Measurements from ENCODE around the gene TRIM25. TPM values are rescaled to one million over a fixed set of nuclear protein-coding genes. Genes with fewer than 3 reads are reported as not detected.

Gene TRIM25
- total and polyA plus RNA-seq, 2 donors (not counting 1 experiment from before 2014, with no cell fraction given), result 53.3 to 53.9 TPM

GRCh38 chr17:56926270-56926669 lies 12.4 kb upstream of the TRIM25 start:
- no peak overlapping the region for H3K4me3 ChIP-seq (replicated peaks in 1 of 4; ENCODE audit: control extremely low read depth in 1 of 4, insufficient read depth in 1 of 4, low read depth in 3 of 4, low read length in 4 of 4)
- no peak overlapping the region for H3K9ac ChIP-seq (ENCODE audit: insufficient read depth, low read length)
- DNase-seq (ENCODE audit: low read depth in 2 of 2), result no peak
- H3K27me3 ChIP-seq (ENCODE audit: control insufficient read depth, insufficient read depth, low read length), result no peaks in the 10 kb centered on the region
- H3K4me2 ChIP-seq (ENCODE audit: extremely low read depth, insufficient read depth, low read length), result no peak overlapping the region
- no peaks in the 10 kb centered on the region for H3K9me3 ChIP-seq (ENCODE audit: control insufficient read depth, insufficient read depth, low read depth, low read length)
- TF ChIP-seq CTCF (conservative IDR thresholded peaks at IDR 0.05 in 1 of 2, IDR thresholded peaks at IDR 0.05 in 1 of 2; ENCODE audit: low read depth in 1 of 2, low read length in 2 of 2) (no peak), EZH2 (IDR thresholded peaks at IDR 0.05; ENCODE audit: low read length, missing control alignments) (no peak)
- no peak overlapping the region for H2AFZ ChIP-seq (ENCODE audit: low read length)
- no peaks in the 10 kb centered on the region for H3K4me1 ChIP-seq (ENCODE audit: control insufficient read depth, extremely low read depth, insufficient read depth, low read length)
- no peaks in the 10 kb centered on the region for H3K36me3 ChIP-seq (ENCODE audit: control insufficient read depth, insufficient read depth, low read length)
- H4K20me1 ChIP-seq (ENCODE audit: control insufficient read depth, extremely low read depth, insufficient read depth, low read length), result no peaks in the 10 kb centered on the region
- no peak overlapping the region for H3K27ac ChIP-seq (ENCODE audit: insufficient read depth, low read length)
- H3K79me2 ChIP-seq (ENCODE audit: control insufficient read depth, insufficient read depth, low read length), result no peaks in the 10 kb centered on the region

GRCh38 chr17:56925088-56925487 lies 11.2 kb upstream of the TRIM25 start:
- Histone ChIP-seq H3K27ac (ENCODE audit: insufficient read depth, low read length) (no peak overlapping the region), H3K4me2 (ENCODE audit: extremely low read depth, insufficient read depth, low read length) (no peak overlapping the region), H4K20me1 (ENCODE audit: control insufficient read depth, extremely low read depth, insufficient read depth, low read length) (no peaks in the 10 kb centered on the region), H3K9me3 (ENCODE audit: control insufficient read depth, insufficient read depth, low read depth, low read length) (no peaks in the 10 kb centered on the region), H3K9ac (ENCODE audit: insufficient read depth, low read length) (no peak overlapping the region), H3K4me3 (replicated peaks in 1 of 4; ENCODE audit: control extremely low read depth in 1 of 4, insufficient read depth in 1 of 4, low read depth in 3 of 4, low read length in 4 of 4) (no peak overlapping the region), H3K4me1 (ENCODE audit: control insufficient read depth, extremely low read depth, insufficient read depth, low read length) (no peaks in the 10 kb centered on the region), H3K27me3 (ENCODE audit: control insufficient read depth, insufficient read depth, low read length) (no peaks in the 10 kb centered on the region), H3K79me2 (ENCODE audit: control insufficient read depth, insufficient read depth, low read length) (no peaks in the 10 kb centered on the region), H2AFZ (ENCODE audit: low read length) (no peak overlapping the region), H3K36me3 (ENCODE audit: control insufficient read depth, insufficient read depth, low read length) (no peaks in the 10 kb centered on the region)
- TF ChIP-seq CTCF (conservative IDR thresholded peaks at IDR 0.05 in 1 of 2, IDR thresholded peaks at IDR 0.05 in 1 of 2; ENCODE audit: low read depth in 1 of 2, low read length in 2 of 2), result no peak
- no peak for TF ChIP-seq EZH2 (IDR thresholded peaks at IDR 0.05; ENCODE audit: low read length, missing control alignments)
- DNase-seq (ENCODE audit: low read depth in 2 of 2), result no peak

- Histone ChIP-seq H3K27ac (ENCODE audit: insufficient read depth, low read length) (no peak overlapping the region), H4K20me1 (ENCODE audit: control insufficient read depth, extremely low read depth, insufficient read depth, low read length) (no peaks in the 10 kb centered on the region), H3K79me2 (ENCODE audit: control insufficient read depth, insufficient read depth, low read length) (peaks cover 2% of the 10 kb centered on the region), H3K36me3 (ENCODE audit: control insufficient read depth, insufficient read depth, low read length) (no peaks in the 10 kb centered on the region), H3K4me2 (ENCODE audit: extremely low read depth, insufficient read depth, low read length) (no peak overlapping the region), H3K9me3 (ENCODE audit: control insufficient read depth, insufficient read depth, low read depth, low read length) (no peaks in the 10 kb centered on the region), H3K4me3 (replicated peaks in 1 of 4; ENCODE audit: control extremely low read depth in 1 of 4, insufficient read depth in 1 of 4, low read depth in 3 of 4, low read length in 4 of 4) (no peak overlapping the region), H3K9ac (ENCODE audit: insufficient read depth, low read length) (no peak overlapping the region), H3K27me3 (ENCODE audit: control insufficient read depth, insufficient read depth, low read length) (no peaks in the 10 kb centered on the region), H3K4me1 (ENCODE audit: control insufficient read depth, extremely low read depth, insufficient read depth, low read length) (peaks cover 2% of the 10 kb centered on the region), H2AFZ (ENCODE audit: low read length) (no peak overlapping the region)
- no peak for TF ChIP-seq EZH2 (IDR thresholded peaks at IDR 0.05; ENCODE audit: low read length, missing control alignments)
- no peak for TF ChIP-seq CTCF (conservative IDR thresholded peaks at IDR 0.05 in 1 of 2, IDR thresholded peaks at IDR 0.05 in 1 of 2; ENCODE audit: low read depth in 1 of 2, low read length in 2 of 2)
- DNase-seq (ENCODE audit: low read depth in 2 of 2), result no peak
These were observed 5.9 kb upstream of the TRIM25 start for GRCh38 chr17:56919717-56920116.

All from fibroblast of lung (primary cell).